PC-3 (cell line): ENCODE data around the gene DSCAM. TPM values are rescaled to one million over a fixed set of nuclear protein-coding genes. Genes with fewer than 3 reads are reported as not detected.

Experiments
- ATAC-seq: fragments of 200-7000 bp; cut with Tn5 transposase; 2 replicates; pipeline ENCODE4 v1.9.1; 2020; ENCODE audit warnings: mild to moderate bottlenecking, moderate library complexity
- BruUV-seq: library from RNA; stranded (reverse); fragments of 400-500 nt; replicated peaks from 2 replicates; lab custom pipeline; 2021; lab: Mats Ljungman, UMichigan
- CTCF ChIA-PET: fragments of 300-600 bp; sonication (Branson Sonifier 250); formaldehyde crosslinking; loops from one replicate; lab custom pipeline; 2022; ENCODE audit warnings: antibody characterized with exemption; lab: Charles Lee
- POLR2A ChIA-PET: fragments of 300-600 bp; sonication (Branson Sonifier 250); formaldehyde crosslinking; loops from one replicate; lab custom pipeline; 2022; ENCODE audit warnings: antibody characterized with exemption; ENCODE audit not compliant: unreplicated experiment; lab: Charles Lee
- DNase-seq: peaks from one replicate; pipeline ENCODE4 v3.0.0-alpha.2; 2015
- H2AFZ ChIP-seq: fragments of 300-600 bp; sonication (generic); 2 replicates; pipeline ENCODE4 v1.6.0; 2016; ENCODE audit warnings: antibody characterized with exemption, low read length
- H3F3A ChIP-seq: fragments of 300-600 bp; sonication (generic); one replicate; pipeline ENCODE4 v1.6.0; 2017; ENCODE audit warnings: antibody characterized with exemption, low read length, control low read depth, mild to moderate bottlenecking; ENCODE audit not compliant: unreplicated experiment
- H3K27ac ChIP-seq: fragments of 300-600 bp; sonication (generic); 2 replicates; pipeline ENCODE4 v1.5.1; 2016; ENCODE audit warnings: mild to moderate bottlenecking, low read length
- H3K27me3 ChIP-seq: fragments of 300-600 bp; sonication (generic); 2 replicates; pipeline ENCODE4 v1.6.1; 2016; ENCODE audit warnings: low read length, mixed read lengths
- H3K36me3 ChIP-seq: fragments of 300-600 bp; sonication (generic); 2 replicates; pipeline ENCODE4 v1.6.1; 2016; ENCODE audit warnings: low read depth, mixed run types, low read length, mixed read lengths
- H3K4me1 ChIP-seq: fragments of 300-600 bp; sonication (generic); 2 replicates; pipeline ENCODE4 v1.5.1; 2016; ENCODE audit warnings: low read length; ENCODE audit not compliant: insufficient read depth
- H3K4me2 ChIP-seq: fragments of 300-600 bp; sonication (generic); 2 replicates; pipeline ENCODE4 v1.6.0; 2016; ENCODE audit warnings: low read length
- H3K4me3 ChIP-seq: fragments of 300-600 bp; sonication (generic); 2 replicates; pipeline ENCODE4 v1.5.1; 2016; ENCODE audit warnings: mild to moderate bottlenecking, low read length, mixed read lengths
- H3K79me2 ChIP-seq: fragments of 300-600 bp; sonication (generic); 2 replicates; pipeline ENCODE4 v1.6.1; 2017; ENCODE audit warnings: low read length, mixed read lengths
- H3K9ac ChIP-seq: fragments of 300-600 bp; sonication (generic); 2 replicates; pipeline ENCODE4 v1.6.0; 2016; ENCODE audit warnings: mild to moderate bottlenecking, low read length
- H3K9me2 ChIP-seq: fragments of 300-600 bp; sonication (generic); replicated peaks from 2 replicates; pipeline ENCODE4 v1.6.1; 2016; ENCODE audit warnings: mixed run types, low read length, mixed read lengths
- H3K9me3 ChIP-seq: fragments of 300-600 bp; sonication (generic); 2 replicates; pipeline ENCODE4 v1.6.1; 2016; ENCODE audit warnings: low read length, mixed read lengths
- H4K20me1 ChIP-seq: fragments of 300-600 bp; sonication (generic); 2 replicates; pipeline ENCODE4 v1.6.1; 2016; ENCODE audit warnings: low read length, mixed read lengths
- EZH2 ChIP-seq: fragments of 300-600 bp; sonication (generic); IDR thresholded peaks from one replicate; pipeline ENCODE4 v1.6.1; 2017; ENCODE audit warnings: antibody characterized with exemption, mild to moderate bottlenecking, low read length; ENCODE audit not compliant: unreplicated experiment
- EZH2phosphoT487 ChIP-seq: fragments of 300-600 bp; sonication (generic); IDR thresholded peaks from 2 replicates; pipeline ENCODE4 v1.6.1; 2018; ENCODE audit warnings: mild to moderate bottlenecking, antibody characterized with exemption, low read length, borderline replicate concordance
- intact Hi-C: fragments of 100-400 bp; cut with micrococcal nuclease; formaldehyde crosslinking; loops from 2 replicates; pipeline ENCODE4 v1.9.0; 2023
- total RNA-seq: library from RNA; depleted of rRNA; stranded (reverse); fragments of >200 nt; gene quantifications from 2 replicates; pipeline ENCODE4 v1.2.3, GENCODE V29; 2014
- TF ChIP-seq, protein P1 (sequence below): fragments of 300-600 bp; sonication (generic); conservative IDR thresholded peaks from 2 replicates; pipeline ENCODE4 v1.5.1; 2017; ENCODE audit warnings: antibody characterized with exemption, low read depth, mild to moderate bottlenecking, low read length

DSCAM gene
- total RNA-seq, 1 experiment from 2014 or later = not detected

- no peak overlapping the region for H2AFZ ChIP-seq
- no peak overlapping the region for H3K4me2 ChIP-seq
- intact Hi-C loops = no loop called here
- no peak overlapping the region for H3K27ac ChIP-seq
- DNase-seq = no peak
- CTCF ChIA-PET = no interaction called here
- no peak for ATAC-seq
- H3K9me3 ChIP-seq = peaks cover 31% of the 10 kb centered on the region; the same call in 1 of the 2 replicates
- BruUV-seq = no TSS peak
- H3K9ac ChIP-seq = no peak overlapping the region
- no peak overlapping the region for H3K4me3 ChIP-seq
- POLR2A ChIA-PET = no interaction called here
- H3F3A ChIP-seq = no peaks in the 10 kb centered on the region
- H3K9me2 ChIP-seq = no peaks in the 10 kb centered on the region
- no peaks in the 10 kb centered on the region for H3K36me3 ChIP-seq
- TF ChIP-seq EZH2phosphoT487 (no peak), EZH2 (no peak)
- TF ChIP-seq, protein P1, sequence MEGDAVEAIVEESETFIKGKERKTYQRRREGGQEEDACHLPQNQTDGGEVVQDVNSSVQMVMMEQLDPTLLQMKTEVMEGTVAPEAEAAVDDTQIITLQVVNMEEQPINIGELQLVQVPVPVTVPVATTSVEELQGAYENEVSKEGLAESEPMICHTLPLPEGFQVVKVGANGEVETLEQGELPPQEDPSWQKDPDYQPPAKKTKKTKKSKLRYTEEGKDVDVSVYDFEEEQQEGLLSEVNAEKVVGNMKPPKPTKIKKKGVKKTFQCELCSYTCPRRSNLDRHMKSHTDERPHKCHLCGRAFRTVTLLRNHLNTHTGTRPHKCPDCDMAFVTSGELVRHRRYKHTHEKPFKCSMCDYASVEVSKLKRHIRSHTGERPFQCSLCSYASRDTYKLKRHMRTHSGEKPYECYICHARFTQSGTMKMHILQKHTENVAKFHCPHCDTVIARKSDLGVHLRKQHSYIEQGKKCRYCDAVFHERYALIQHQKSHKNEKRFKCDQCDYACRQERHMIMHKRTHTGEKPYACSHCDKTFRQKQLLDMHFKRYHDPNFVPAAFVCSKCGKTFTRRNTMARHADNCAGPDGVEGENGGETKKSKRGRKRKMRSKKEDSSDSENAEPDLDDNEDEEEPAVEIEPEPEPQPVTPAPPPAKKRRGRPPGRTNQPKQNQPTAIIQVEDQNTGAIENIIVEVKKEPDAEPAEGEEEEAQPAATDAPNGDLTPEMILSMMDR = no peak
- H3K4me1 ChIP-seq = no peaks in the 10 kb centered on the region
- H3K79me2 ChIP-seq = no peaks in the 10 kb centered on the region
- H3K27me3 ChIP-seq = no peaks in the 10 kb centered on the region
- no peaks in the 10 kb centered on the region for H4K20me1 ChIP-seq
Observed at GRCh38 chr21:40208948-40209345, 638.0 kb downstream of the DSCAM start.

GRCh38 chr21:40208206-40208947 lies 638.6 kb downstream of the DSCAM start:
- Histone ChIP-seq H3K9me3 (peaks cover 32% of the 10 kb centered on the region; the same call in 1 of the 2 replicates), H3K27ac (no peak overlapping the region), H3K79me2 (no peaks in the 10 kb centered on the region), H3K27me3 (no peaks in the 10 kb centered on the region), H4K20me1 (no peaks in the 10 kb centered on the region), H3F3A (no peaks in the 10 kb centered on the region), H3K4me3 (no peak overlapping the region), H3K9ac (no peak overlapping the region), H3K9me2 (no peaks in the 10 kb centered on the region), H3K36me3 (no peaks in the 10 kb centered on the region), H3K4me1 (no peaks in the 10 kb centered on the region), H3K4me2 (no peak overlapping the region), H2AFZ (no peak overlapping the region)
- CTCF ChIA-PET = no interaction called here
- ATAC-seq (no peak), DNase-seq (no peak)
- POLR2A ChIA-PET = no interaction called here
- TF ChIP-seq EZH2phosphoT487 (no peak), EZH2 (no peak)
- TF ChIP-seq, protein P1 = no peak
- intact Hi-C loops = no loop called here
- no TSS peak for BruUV-seq

DNA sequence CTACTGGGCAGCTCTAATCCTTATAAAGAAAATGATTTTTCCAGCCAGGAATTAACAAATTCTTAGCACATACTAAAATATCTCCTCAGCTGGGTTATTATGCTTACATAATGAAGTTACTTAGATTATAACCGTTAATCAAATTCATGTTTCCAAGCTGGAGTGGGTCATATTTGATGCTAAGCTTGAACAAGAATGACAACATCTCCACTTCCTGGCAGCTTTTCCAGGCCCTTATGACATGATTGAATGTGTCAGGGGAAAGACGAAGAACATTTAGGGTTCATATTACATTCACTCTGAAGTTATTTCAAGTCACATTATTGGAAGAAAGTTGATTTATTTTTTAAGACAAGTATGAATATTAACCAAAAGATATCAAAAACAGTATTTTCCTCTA lies 646.0 kb downstream of the DSCAM start:
- no peaks in the 10 kb centered on the region for H3K27me3 ChIP-seq
- ATAC-seq (no peak), DNase-seq (no peak)
- H3K79me2 ChIP-seq = no peaks in the 10 kb centered on the region
- no peaks in the 10 kb centered on the region for H4K20me1 ChIP-seq
- TF ChIP-seq EZH2phosphoT487 (no peak), EZH2 (no peak)
- TF ChIP-seq, protein P1 = no peak
- no peak overlapping the region for H3K4me3 ChIP-seq
- no peak overlapping the region for H3K9ac ChIP-seq
- H3F3A ChIP-seq = no peaks in the 10 kb centered on the region
- no peaks in the 10 kb centered on the region for H3K36me3 ChIP-seq
- H3K4me1 ChIP-seq = no peaks in the 10 kb centered on the region
- H3K27ac ChIP-seq = no peak overlapping the region
- H3K9me2 ChIP-seq = no peaks in the 10 kb centered on the region
- peaks cover 16% of the 10 kb centered on the region; the same call in 1 of the 2 replicates for H3K9me3 ChIP-seq
- intact Hi-C loops = no loop called here
- no peak overlapping the region for H2AFZ ChIP-seq
- ChIA-PET POLR2A (no interaction called here), CTCF (no interaction called here)
- H3K4me2 ChIP-seq = no peak overlapping the region
- BruUV-seq = no TSS peak
